ENCODE results near the gene REEP6. TPM values are rescaled to one million over a fixed set of nuclear protein-coding genes. Genes with fewer than 3 reads are reported as not detected.

Gene REEP6
- total RNA-seq, 1 experiment from 2014 or later, result 10.5 TPM

DNA sequence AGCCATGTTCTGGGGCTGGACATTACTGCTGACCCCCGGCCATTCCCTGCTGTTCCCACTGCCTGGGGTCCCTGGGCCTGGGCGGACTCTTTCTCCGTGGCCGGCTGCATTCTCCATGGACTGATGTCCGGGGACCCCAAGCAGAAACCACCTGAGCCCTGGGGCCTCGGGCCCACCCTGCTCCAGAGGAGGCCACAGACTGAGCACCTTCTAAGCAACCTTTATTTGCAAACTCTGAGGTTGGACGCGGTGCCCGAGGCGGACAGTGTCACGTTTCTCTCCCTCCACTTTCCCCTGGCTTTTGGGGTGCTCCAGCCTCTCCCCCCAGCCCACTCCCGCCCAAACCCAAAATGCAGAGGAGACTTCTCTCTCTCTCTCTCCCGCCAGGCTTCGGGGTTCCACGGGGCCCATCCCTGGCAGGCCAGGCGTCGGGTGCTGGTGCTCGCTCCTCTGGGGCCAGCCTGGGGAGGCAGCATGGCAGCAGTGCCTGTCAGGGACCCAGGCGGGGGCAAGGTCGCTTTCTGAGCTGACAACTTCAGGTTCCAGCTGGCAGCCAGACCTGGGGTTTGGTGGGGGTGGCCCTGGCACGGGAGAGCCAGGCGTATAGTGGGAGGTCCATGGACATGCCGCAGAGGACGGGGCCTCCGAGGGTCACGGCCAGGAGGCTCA, 9.6 kb upstream of the REEP6 start:
- no CpG with 5 or more reads among the region's 26 CpGs for WGBS (ENCODE audit: extremely low coverage, insufficient read length, low lambda C conversion rate)
- peaks cover 0 to 9% of the 10 kb centered on the region in 2 experiments; a peak in 2 of 4 replicates for H3K4me1 Mint-ChIP-seq
- no peak overlapping the region for H2BK5ac ChIP-seq (ENCODE audit: insufficient read length, low read length)
- no peaks in the 10 kb centered on the region for H4K20me1 ChIP-seq (ENCODE audit: control insufficient read depth, insufficient read depth, insufficient read length)
- no peaks in the 10 kb centered on the region for H3K9me3 ChIP-seq (ENCODE audit: control insufficient read depth, low read depth, low read length)
- H3K4ac ChIP-seq (ENCODE audit: low read depth, low read length), result no peak overlapping the region
- no peak overlapping the region for H3K4me3 Mint-ChIP-seq
- H3K18ac ChIP-seq (ENCODE audit: insufficient read length, low read depth, low read length), result no peak overlapping the region
- H3K23me2 ChIP-seq (ENCODE audit: insufficient read length, low read depth, low read length, poor library complexity, severe bottlenecking), result peaks cover 3% of the 10 kb centered on the region
- no peaks in the 10 kb centered on the region for H3K79me1 ChIP-seq (ENCODE audit: insufficient read depth, low read depth, low read length, poor library complexity, severe bottlenecking)
- H3K23ac ChIP-seq (ENCODE audit: insufficient read length, low read depth, low read length), result no peak overlapping the region
- TF ChIP-seq, protein P1, sequence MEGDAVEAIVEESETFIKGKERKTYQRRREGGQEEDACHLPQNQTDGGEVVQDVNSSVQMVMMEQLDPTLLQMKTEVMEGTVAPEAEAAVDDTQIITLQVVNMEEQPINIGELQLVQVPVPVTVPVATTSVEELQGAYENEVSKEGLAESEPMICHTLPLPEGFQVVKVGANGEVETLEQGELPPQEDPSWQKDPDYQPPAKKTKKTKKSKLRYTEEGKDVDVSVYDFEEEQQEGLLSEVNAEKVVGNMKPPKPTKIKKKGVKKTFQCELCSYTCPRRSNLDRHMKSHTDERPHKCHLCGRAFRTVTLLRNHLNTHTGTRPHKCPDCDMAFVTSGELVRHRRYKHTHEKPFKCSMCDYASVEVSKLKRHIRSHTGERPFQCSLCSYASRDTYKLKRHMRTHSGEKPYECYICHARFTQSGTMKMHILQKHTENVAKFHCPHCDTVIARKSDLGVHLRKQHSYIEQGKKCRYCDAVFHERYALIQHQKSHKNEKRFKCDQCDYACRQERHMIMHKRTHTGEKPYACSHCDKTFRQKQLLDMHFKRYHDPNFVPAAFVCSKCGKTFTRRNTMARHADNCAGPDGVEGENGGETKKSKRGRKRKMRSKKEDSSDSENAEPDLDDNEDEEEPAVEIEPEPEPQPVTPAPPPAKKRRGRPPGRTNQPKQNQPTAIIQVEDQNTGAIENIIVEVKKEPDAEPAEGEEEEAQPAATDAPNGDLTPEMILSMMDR (conservative IDR thresholded peaks at IDR 0.05), result no peak
- DNase-seq, result peak; percentile 27
- H3K27ac Mint-ChIP-seq, result no peak overlapping the region; a peak in 1 of 7 replicates
- no peaks in the 10 kb centered on the region for H3K4me1 ChIP-seq (ENCODE audit: insufficient read depth, low read length)
- no peak overlapping the region for H2BK12ac ChIP-seq (ENCODE audit: insufficient read length, low read depth, low read length)
- H3K27me3 Mint-ChIP-seq (ENCODE audit: low read depth), result no peaks in the 10 kb centered on the region; the same call in 1 of the 2 replicates
- no peaks in the 10 kb centered on the region for H3K79me2 ChIP-seq (ENCODE audit: insufficient read depth, low read length)
- H3K56ac ChIP-seq (ENCODE audit: insufficient read length, low read depth, low read length), result no peak overlapping the region
- H2BK20ac ChIP-seq (ENCODE audit: low read depth, low read length, poor library complexity, severe bottlenecking), result no peak overlapping the region
- H3K9me3 Mint-ChIP-seq, result no peaks in the 10 kb centered on the region
- no peak overlapping the region for H2AK5ac ChIP-seq (ENCODE audit: insufficient read length, low read length)
- H3K4me2 ChIP-seq (ENCODE audit: insufficient read depth, insufficient read length, low read length), result no peak overlapping the region
- H3K27me3 ChIP-seq (ENCODE audit: insufficient read depth, low read length), result no peaks in the 10 kb centered on the region
- H3K14ac ChIP-seq (ENCODE audit: insufficient read depth, low read length), result no peak overlapping the region
- H4K5ac ChIP-seq (ENCODE audit: insufficient read length, low read depth, low read length), result no peak overlapping the region
- H2BK15ac ChIP-seq (ENCODE audit: low read depth, low read length), result no peak overlapping the region
- H3K36me3 Mint-ChIP-seq (ENCODE audit: insufficient read depth in 1 of 3, low read depth in 3 of 3), result peaks cover 5 to 11% (median 7%) of the 10 kb centered on the region in 3 experiments; a peak in 6 of 7 replicates
- H4K8ac ChIP-seq (replicated peaks; ENCODE audit: insufficient read length, low read depth, low read length), result no peak overlapping the region
- no peak overlapping the region for H3T11ph ChIP-seq (ENCODE audit: low read length)
- H3K27ac ChIP-seq (ENCODE audit: insufficient read length, low read depth, low read length), result no peak overlapping the region
- H4K91ac ChIP-seq (ENCODE audit: insufficient read length, low read depth, low read length), result no peak overlapping the region
- H3K9ac ChIP-seq (ENCODE audit: extremely low read depth, insufficient read length, low read length), result no peak overlapping the region
- H2AFZ ChIP-seq (ENCODE audit: low read length), result no peak overlapping the region
- H2BK120ac ChIP-seq (ENCODE audit: low read depth, low read length, poor library complexity, severe bottlenecking), result no peak overlapping the region
